Prostate gland (tissue), 2 donors: ENCODE results near the gene GNB1.

ENCODE experiments used
- CTCF ChIP-seq, 4 experiments: fragments of 200-600 bp in 2 of 4; fragments of 450-650 bp in 2 of 4; sonication (generic) in 2 of 4; IDR thresholded peaks; 1 replicate in 3 of 4; 2 replicates in 1 of 4; pipeline ENCODE4 v1.5.1; 2016 to 2019; ENCODE audit warnings: antibody characterized with exemption in 4 of 4, mild to moderate bottlenecking in 2 of 4, moderate library complexity in 2 of 4
- POLR2A ChIP-seq: fragments of 450-650 bp; IDR thresholded peaks from one replicate; pipeline ENCODE4 v1.6.1; 2016; ENCODE audit warnings: antibody characterized with exemption, mild to moderate bottlenecking
- POLR2AphosphoS5 ChIP-seq: sonication (generic); formaldehyde crosslinking; IDR thresholded peaks from one replicate; pipeline ENCODE4 v1.6.1; 2017; ENCODE audit warnings: antibody characterized with exemption

- TF ChIP-seq CTCF (IDR thresholded peaks at IDR 0.05) (no peak), POLR2AphosphoS5 (peak; percentile 71), POLR2A (no peak)
Measured at GRCh38 chr1:1894354-1895059, 3.6 kb upstream of the GNB1 start.
